ENCODE data around the gene MBOAT1.
"Not testable (repeated sequence)": the region's sequence is repeated elsewhere in the genome, so short reads cannot be mapped to it uniquely, and the experiment has no call there.

The MBOAT1 gene

GRCh38 chr6:20202699-20203302 lies 9.5 kb downstream of the MBOAT1 start:
- DNase-seq (ENCODE audit: low read depth) = no peak

DNA sequence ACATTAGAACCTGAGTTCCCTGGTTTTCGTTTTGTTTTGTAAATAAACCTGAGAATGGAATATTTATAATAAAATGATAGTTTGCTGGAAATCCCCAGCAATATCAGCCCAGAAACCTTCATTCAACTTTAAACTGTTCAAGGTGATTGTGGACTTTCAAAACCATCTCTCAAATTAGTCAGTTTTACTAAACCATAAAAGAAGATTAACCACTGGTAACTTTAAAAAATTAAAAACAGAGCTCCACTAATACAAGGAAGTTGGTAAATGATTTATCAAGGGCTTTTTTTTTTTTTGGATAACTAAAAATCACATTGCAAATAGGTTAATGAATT lies 10.0 kb downstream of the MBOAT1 start:
- no peak for DNase-seq (ENCODE audit: low read depth)

DNA sequence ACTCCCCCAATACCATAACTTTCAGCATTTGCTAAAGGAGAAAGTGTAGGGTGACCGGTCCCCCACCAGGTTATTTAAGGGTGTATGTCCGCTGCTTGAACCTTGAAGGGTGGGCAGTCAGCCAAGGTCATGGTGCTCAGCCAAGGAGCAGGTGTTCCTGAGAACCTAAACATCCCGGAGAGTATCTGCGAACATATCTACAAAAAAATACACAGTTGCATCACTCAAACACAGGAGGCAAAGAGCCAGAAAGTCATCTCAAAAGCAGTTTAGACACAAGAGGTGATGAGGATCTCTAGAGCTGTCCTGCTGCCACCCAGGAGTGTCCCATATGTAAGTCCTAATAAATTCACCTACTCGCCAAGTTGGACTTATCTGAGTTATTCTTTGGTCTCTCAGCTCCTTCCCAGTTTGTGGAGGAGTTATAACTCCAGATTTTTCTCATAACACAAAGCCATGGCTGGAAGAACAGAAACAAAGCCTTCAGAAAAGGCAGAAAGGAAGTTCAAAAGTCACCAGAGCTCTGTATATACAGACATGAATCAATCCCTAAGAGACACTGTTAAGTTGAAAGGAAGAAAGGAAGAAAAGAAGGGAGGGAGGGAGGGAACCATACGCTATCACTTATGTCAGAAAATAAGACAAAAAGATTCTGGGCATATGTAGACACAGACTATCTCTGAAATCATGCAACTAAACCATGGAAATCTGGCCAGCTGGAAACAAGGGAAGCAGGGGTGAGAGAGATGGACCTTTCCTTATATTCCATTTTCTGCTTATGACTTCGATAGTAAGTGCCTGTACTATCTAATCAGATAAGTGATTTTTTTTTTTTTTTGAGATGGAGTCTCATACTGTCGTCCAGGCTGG lies 11.3 kb downstream of the MBOAT1 start:
- no peak for DNase-seq (ENCODE audit: low read depth)

GRCh38 chr6:20198775-20199174 lies 13.5 kb downstream of the MBOAT1 start:
- DNase-seq (ENCODE audit: low read depth) = no peak

- no peak for DNase-seq (ENCODE audit: low read depth)
Measured at GRCh38 chr6:20198156-20198774, 14.0 kb downstream of the MBOAT1 start.

- DNase-seq (ENCODE audit: low read depth) = no peak
Measured at GRCh38 chr6:20197251-20197650, 15.0 kb downstream of the MBOAT1 start.

GRCh38 chr6:20192625-20193024 lies 19.6 kb downstream of the MBOAT1 start:
- DNase-seq (ENCODE audit: low read depth) = no peak

DNA sequence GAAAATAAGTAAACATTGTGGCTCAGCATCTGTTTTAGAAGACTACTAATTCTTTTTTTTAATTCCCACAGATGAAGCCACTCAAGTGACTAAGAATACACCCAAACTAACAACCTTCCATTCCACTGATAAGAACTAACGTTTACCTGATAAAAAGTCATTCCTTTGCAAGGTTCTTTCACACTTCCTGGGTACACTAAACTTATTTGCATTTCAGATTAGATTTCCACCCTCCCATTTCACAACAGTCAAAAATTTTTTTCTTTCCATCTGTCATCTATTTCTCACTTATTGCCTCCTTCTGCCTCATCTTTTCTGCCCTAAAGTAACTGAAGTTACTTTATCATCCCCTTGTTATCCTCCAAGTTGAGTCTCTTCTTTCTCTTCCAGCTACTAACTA lies 20.3 kb downstream of the MBOAT1 start:
- no peak for DNase-seq (ENCODE audit: low read depth)

DNA sequence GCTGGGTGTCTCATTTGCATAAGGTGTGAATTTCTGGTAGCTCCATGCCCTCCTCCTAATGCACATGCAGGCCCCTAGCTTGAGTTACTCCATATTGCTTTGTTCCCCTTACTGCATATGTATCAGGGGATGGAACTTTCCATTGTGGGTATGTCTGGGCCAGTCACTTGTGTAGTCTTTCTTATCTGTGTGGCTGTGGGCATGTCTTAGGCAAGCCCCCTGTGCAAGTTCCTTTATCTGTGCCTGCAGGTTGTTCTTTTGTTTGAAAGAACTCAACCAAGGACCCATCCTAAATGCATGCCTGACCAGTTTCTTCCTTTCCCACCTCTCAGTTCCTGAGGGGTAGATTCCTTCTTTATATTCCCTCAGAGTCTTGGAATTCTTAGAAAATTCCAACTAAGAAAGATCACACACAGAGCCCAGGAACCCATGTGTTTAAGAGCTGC lies 23.6 kb downstream of the MBOAT1 start:
- no peak for DNase-seq (ENCODE audit: low read depth)

GRCh38 chr6:20186981-20187380 lies 25.3 kb downstream of the MBOAT1 start:
- DNase-seq (ENCODE audit: low read depth) = no peak

GRCh38 chr6:20183706-20184105 lies 28.6 kb downstream of the MBOAT1 start:
- no peak for DNase-seq (ENCODE audit: low read depth)

DNA sequence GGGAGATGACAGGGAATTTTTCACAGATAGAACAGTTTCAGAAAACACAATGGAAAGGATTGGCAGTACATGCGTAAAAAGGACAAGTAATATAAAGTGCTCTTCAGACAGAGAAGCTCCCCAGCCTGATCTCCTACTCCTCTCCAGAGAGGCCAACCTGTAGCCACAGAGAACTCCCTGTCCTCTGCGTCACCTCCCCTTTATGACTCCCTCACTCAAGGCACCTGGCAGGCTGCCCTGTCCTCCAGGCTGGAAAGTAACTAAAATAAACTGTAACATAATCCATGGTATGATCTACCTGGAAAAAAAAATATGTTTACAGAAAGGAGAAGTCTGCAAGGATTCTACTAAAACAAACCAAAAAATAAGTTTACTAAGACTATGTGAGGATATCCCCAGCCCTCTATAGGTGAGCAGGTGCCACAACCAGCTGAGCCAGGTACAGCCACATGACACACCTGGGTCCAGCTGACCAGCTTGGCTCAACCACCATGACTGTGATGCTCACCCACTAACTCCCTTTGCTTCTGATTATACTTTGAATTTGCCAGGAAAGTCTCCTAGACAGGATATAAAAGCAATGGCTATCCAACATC lies 29.2 kb downstream of the MBOAT1 start:
- no peak for DNase-seq (ENCODE audit: low read depth)

DNA sequence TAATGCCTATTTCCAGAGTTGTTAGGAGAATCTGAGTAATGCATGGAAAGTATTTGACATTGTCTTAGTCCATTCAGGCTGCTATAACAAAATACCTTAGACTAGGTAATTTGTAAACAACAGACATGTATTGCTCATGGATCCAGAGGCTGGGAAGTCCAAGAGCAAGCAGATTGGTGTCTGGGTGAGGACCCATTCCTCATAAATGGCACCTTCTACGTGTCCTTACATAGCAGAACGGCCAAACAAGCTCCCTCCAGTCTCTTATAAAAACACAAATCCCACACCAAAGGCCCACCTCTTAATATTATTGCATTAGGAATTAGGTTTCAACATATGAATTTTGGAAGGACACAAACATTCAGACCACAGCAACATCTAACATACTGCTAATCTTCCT lies 30.2 kb downstream of the MBOAT1 start:
- no peak for DNase-seq (ENCODE audit: low read depth)

DNA sequence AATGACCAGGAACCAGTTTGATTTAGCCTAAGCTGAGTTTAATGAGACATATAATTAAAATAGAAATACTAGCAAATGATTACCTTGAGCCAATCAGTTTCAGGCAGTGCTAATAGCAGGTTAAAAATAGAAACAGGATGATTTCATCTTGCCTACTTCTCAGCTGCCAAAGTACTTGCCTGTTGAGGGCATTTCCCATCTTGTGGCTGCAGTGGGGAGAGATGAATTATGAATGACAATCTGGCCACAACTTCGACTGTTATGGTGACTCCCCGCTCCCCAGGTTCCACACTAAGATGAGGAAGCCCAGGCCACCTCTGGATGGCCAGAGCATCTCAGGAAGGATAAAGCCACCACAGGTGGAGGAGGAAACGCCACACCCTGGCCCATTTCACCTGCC lies 31.3 kb downstream of the MBOAT1 start:
- DNase-seq (ENCODE audit: low read depth) = no peak

- DNase-seq (ENCODE audit: low read depth) = not testable (repeated sequence)
Measured at GRCh38 chr6:20179287-20180045, 32.8 kb downstream of the MBOAT1 start.

DNA sequence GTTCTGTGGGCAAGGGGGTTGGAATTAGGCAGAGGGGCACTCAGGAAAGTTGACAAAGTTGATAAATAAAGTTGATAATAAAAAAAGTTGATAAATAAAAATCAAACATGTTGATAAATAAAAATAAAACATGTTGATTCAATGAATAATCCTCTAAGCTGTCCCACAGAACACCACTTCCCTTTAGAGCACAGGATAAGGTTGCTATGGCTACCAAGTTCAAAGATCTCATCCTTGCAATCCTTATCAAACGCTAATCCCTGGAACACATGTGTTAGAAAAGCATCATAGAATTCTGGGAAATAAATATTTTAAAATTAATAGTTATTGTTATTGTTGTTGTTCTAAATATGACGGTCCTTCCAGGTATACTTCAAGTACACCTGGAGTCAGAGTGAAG lies 33.9 kb downstream of the MBOAT1 start:
- DNase-seq (ENCODE audit: low read depth) = no peak

DNA sequence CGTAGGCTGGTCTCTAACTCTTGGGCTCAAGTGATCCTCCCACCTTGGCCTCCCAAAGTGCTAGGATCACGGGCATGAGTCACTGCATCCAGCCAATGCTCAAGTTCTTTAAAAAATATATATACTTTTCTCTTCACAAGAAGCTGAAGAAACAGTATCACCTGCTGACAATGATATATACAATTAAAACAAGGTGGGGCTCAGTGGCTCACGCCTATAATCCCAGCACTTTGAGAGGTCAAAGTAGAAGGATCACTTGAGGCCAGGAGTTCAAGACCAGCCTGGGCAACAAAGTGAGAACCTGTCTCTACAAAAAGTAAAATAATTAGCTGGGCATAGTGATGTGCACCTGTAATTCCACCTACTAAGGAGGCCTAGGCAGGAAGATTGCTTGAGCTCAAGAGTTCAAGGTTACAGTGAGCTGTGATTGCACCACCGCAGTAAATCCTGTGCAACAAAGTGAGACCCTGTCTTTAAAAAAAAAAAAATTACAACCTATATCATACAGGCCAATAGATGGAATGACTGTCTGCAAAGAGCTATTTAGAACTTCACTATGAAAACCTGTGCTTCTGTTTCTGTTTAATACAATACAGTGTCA lies 36.4 kb downstream of the MBOAT1 start:
- no peak for DNase-seq (ENCODE audit: low read depth)

GRCh38 chr6:20173833-20174792 lies 38.2 kb downstream of the MBOAT1 start:
- DNase-seq (ENCODE audit: low read depth) = no peak

- no peak for DNase-seq (ENCODE audit: low read depth)
Measured at GRCh38 chr6:20172842-20173456, 39.3 kb downstream of the MBOAT1 start.
